A673 (cell line): ENCODE results near the gene TPPP.
"Not testable (repeated sequence)": the region's sequence is repeated elsewhere in the genome, so short reads cannot be mapped to it uniquely, and the experiment has no call there.

Experiments
- CTCF ChIP-seq: fragments of 300-800, 200-600 bp; sonication (generic); conservative IDR thresholded peaks from 2 replicates; pipeline ENCODE4 v1.5.1; 2017; ENCODE audit warnings: low read depth, mild to moderate bottlenecking, antibody characterized with exemption, low read length, moderate library complexity, mixed read lengths
- EZH2 ChIP-seq: fragments of 200-600 bp; sonication (generic); IDR thresholded peaks from 2 replicates; pipeline ENCODE4 v1.6.1; 2017; ENCODE audit warnings: borderline replicate concordance, low read depth, mild to moderate bottlenecking, mixed read lengths, antibody characterized with exemption, low read length; ENCODE audit not compliant: poor library complexity, severe bottlenecking

GRCh38 chr5:678521-678920 lies 14.6 kb downstream of the TPPP start:
- not testable (repeated sequence) for TF ChIP-seq CTCF, EZH2
